ENCODE data around the gene TNFRSF13B.
"Not testable (repeated sequence)": the region's sequence is repeated elsewhere in the genome, so short reads cannot be mapped to it uniquely, and the experiment has no call there.

Gene TNFRSF13B

GRCh38 chr17:16926571-16927451 is 45.1 kb downstream of the TNFRSF13B start:
- no peak for DNase-seq (ENCODE audit: low read depth)

- DNase-seq (ENCODE audit: low read depth): no peak
Observed at GRCh38 chr17:16926061-16926511, 45.8 kb downstream of the TNFRSF13B start.

GRCh38 chr17:16925461-16926060 is 46.4 kb downstream of the TNFRSF13B start:
- no peak for DNase-seq (ENCODE audit: low read depth)

GRCh38 chr17:16924696-16925440 is 47.0 kb downstream of the TNFRSF13B start:
- DNase-seq (ENCODE audit: low read depth): no peak

- DNase-seq (ENCODE audit: low read depth): no peak
Observed at GRCh38 chr17:16923904-16924695, 47.8 kb downstream of the TNFRSF13B start.

- no peak for DNase-seq (ENCODE audit: low read depth)
Observed at GRCh38 chr17:16923097-16923903, 48.6 kb downstream of the TNFRSF13B start.

GRCh38 chr17:16922386-16923096 is 49.4 kb downstream of the TNFRSF13B start:
- DNase-seq (ENCODE audit: low read depth): no peak

GRCh38 chr17:16921451-16921850 is 50.5 kb downstream of the TNFRSF13B start:
- not testable (repeated sequence) for DNase-seq (ENCODE audit: low read depth)

GRCh38 chr17:16920628-16921020 is 51.3 kb downstream of the TNFRSF13B start:
- DNase-seq (ENCODE audit: low read depth): no peak

- no peak for DNase-seq (ENCODE audit: low read depth)
Observed at GRCh38 chr17:16919663-16920627, 52.0 kb downstream of the TNFRSF13B start.

- DNase-seq (ENCODE audit: low read depth): no peak
Observed at GRCh38 chr17:16918443-16918842, 53.5 kb downstream of the TNFRSF13B start.

GRCh38 chr17:16917671-16918394 is 54.1 kb downstream of the TNFRSF13B start:
- no peak for DNase-seq (ENCODE audit: low read depth)

- no peak for DNase-seq (ENCODE audit: low read depth)
Observed at GRCh38 chr17:16916557-16916920, 55.4 kb downstream of the TNFRSF13B start.

GRCh38 chr17:16915752-16916556 is 56.0 kb downstream of the TNFRSF13B start:
- no peak for DNase-seq (ENCODE audit: low read depth)

GRCh38 chr17:16913463-16913862 is 58.5 kb downstream of the TNFRSF13B start:
- no peak for DNase-seq (ENCODE audit: low read depth)

- no peak for DNase-seq (ENCODE audit: low read depth)
Observed at GRCh38 chr17:16912021-16912962, 59.6 kb downstream of the TNFRSF13B start.
